ENCODE data around the gene ATXN2.

DNA sequence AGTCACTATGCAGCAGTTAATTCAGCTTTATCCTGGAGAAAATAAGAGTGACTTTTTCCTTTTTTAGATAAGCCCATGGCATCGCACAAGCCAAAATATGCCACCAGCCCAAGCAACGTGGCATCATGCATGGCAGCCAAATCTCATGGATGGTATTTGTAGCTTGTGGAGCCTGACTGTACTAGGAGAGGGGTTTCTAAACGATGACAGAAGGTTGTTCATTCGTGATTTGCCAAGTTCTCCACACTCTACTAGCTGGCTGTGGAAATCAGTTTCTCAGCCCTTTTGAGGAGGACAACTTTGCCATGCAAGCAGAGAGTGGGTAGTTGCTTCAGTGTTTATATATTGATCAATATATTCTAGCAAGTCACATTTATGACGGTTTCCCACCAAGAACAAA lies 41.4 kb upstream of the ATXN2 start:
- TF ChIP-seq POLR2A (IDR thresholded peaks at IDR 0.05) = no peak
- TF ChIP-seq, protein P1, sequence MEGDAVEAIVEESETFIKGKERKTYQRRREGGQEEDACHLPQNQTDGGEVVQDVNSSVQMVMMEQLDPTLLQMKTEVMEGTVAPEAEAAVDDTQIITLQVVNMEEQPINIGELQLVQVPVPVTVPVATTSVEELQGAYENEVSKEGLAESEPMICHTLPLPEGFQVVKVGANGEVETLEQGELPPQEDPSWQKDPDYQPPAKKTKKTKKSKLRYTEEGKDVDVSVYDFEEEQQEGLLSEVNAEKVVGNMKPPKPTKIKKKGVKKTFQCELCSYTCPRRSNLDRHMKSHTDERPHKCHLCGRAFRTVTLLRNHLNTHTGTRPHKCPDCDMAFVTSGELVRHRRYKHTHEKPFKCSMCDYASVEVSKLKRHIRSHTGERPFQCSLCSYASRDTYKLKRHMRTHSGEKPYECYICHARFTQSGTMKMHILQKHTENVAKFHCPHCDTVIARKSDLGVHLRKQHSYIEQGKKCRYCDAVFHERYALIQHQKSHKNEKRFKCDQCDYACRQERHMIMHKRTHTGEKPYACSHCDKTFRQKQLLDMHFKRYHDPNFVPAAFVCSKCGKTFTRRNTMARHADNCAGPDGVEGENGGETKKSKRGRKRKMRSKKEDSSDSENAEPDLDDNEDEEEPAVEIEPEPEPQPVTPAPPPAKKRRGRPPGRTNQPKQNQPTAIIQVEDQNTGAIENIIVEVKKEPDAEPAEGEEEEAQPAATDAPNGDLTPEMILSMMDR (IDR thresholded peaks at IDR 0.05) = no peak
